Medulla oblongata (tissue), 1 donor: ENCODE measurements around the gene GSTA1.
A peak's percentile ranks its signal among the peaks of the same experiment; 100 is the strongest.
"Not testable (repeated sequence)": the region's sequence is repeated elsewhere in the genome, so short reads cannot be mapped to it uniquely, and the experiment has no call there.

ENCODE experiments used
- DNase-seq: peaks from one replicate; pipeline ENCODE4 v3.0.0-alpha.2; 2015; ENCODE audit errors: extremely low spot score

The GSTA1 gene

GRCh38 chr6:52803668-52804255 is at the start of gene GSTA1:
Gene GSTA1 (minus strand): TSS chr6:52803816. CDS start chr6:52799267, 4,549 bp downstream.
- not testable (repeated sequence) for DNase-seq

GRCh38 chr6:52849137-52849536 is 45.5 kb upstream of the GSTA1 start:
- DNase-seq: no peak

DNA sequence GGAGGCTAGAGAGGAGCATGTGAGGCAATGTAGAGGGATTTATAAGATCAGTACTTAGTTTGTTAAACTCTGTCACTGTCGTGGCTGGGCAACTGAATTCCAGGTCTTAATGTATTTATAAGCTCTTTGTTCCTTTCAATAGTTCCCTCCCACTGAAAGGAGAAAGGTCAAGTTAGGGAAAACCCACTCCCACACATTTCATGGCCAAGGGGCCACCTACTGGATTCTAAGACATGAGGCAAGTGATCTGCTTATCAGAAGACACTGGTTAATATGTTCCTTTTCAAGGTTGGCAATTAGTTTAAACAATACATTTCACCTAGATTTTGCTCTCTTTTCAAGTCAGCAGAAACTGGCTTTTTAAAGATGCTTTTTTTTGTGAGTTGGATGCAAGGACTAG is 42.4 kb upstream of the GSTA1 start:
- no peak for DNase-seq

- no peak for DNase-seq
Measured at GRCh38 chr6:52843605-52844004, 40.0 kb upstream of the GSTA1 start.

GRCh38 chr6:52840763-52841585 is 37.4 kb upstream of the GSTA1 start, which contains the start of gene GSTA5:
Gene GSTA5 (minus strand): TSS chr6:52840813.
- DNase-seq: no peak

GRCh38 chr6:52839124-52840055 is 35.8 kb upstream of the GSTA1 start:
- peak; percentile 48 for DNase-seq

DNA sequence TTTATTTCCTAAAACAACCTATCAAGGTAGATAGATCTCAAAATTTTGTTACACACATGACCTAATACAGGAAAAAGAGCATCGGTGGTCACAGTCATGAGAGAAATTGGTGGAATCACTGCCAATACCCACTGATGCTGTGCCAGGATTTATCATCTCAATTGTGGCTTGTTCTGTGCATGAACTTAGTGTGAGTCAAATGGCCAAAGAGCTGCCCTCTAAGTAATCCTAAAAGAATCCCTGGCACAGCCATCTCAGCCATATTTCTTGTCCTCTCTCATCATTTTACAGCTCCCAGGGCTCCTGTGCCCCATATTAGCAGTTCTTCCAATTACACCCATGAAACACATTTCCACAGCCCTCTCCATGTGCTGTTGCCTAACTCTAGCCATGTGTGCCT is 30.9 kb upstream of the GSTA1 start:
- DNase-seq: no peak

DNA sequence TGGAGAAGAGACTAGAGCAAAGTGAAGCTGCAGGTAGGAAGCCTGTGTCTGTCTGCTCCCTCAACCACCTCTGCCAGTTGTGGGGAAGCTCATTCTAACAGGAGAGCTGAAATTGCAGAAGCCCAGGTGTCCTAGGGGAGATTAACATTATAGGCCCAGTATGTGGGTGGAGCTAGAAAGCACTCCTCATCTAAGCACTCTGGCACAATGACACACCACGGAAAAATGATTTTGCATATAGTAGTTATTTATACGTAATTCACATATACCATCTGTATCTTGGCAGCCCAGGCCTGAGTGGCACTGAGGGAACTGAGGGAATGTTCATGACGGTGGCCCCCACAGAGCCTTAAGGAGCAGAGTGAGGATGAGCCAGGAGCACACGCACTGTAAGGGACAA is 27.3 kb upstream of the GSTA1 start:
- not testable (repeated sequence) for DNase-seq

DNA sequence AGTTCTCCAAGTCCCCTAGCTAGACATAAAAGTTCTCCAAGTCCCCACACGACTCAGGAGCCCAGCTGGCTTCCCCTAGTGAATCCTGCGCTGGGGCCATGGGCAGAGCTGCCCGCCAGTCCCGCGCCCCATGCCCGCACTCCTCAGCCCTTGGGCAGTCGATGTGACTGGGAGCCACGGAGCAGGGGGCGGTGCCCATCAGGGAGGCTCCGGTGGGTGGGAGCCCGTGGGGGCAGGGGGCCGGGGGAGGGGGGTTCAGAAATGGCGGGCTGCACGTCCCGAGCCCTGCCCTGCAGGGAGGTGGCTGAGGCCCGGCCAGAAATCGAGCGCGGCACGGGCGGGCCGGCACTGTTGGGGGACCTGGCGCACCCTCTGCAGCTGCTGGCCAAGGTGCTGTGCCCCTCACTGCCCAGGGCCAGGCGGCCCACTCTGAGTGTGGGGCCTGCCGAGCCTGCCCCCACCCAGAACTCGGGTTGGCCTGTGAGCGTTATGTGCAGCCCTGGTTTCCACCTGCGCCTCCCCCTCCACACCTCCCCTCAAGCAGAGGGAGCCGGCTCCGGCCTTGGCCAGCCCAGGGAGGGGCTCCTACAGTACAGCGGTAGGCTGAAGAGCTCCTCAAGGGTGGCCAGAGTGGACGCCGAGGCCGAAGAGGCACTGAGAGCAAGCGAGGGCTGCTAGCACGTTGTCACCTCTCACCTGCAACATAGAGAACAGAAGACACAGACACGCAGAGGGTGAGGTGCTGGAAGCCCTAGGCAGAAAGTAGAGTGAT is 25.6 kb upstream of the GSTA1 start:
- DNase-seq: no peak

DNA sequence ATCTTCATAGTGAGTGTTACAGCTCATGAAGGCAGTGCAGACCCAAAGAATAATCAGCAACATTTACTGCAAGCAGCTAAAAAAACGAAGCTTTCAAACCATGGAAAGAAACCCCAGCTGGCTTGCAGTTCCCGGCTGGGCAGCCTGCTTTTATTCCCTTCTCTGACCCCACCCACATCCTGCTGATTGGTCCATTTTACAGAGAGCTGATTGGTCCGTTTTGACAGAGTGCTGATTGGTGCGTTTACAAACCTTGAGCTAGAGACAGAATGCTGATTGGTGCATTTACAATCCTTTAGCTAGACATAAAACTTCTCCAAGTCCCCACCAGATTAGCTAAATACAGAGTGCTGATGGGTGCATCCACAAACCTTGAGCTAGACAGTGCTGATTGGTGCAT is 25.0 kb upstream of the GSTA1 start:
- DNase-seq: not testable (repeated sequence)

DNA sequence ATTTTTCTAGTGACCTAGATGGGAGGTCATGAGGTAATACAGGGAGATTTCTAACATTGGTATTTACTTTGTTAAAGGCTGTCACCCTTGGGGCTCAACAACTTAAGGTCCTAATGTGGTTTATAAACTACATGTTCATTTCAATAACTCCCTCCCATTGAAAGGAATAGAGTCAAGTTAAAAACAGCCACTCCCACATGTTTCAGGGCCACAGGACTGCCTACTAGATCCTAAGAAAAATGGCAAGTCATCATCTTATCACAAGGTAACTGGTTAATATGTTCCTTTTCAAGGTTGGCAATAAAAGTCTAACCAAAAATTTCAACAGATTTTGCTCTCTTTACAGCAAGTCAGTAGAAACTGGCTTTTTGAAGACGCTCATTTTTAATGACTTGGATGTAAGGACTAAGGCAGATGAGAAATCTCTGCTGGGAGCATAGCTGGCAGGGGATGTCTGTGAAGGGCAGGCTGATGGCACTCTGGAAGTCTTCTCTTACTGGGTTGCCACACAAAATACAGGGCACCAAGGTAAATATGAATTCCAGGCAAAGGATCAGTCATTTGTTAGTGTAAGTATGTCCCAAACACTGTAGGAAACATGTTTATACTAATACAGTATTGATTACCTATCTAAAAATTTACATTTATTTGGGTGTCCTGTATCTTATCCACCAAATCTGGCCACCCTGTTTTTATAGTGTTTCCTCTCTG is 23.6 kb upstream of the GSTA1 start:
- not testable (repeated sequence) for DNase-seq

DNA sequence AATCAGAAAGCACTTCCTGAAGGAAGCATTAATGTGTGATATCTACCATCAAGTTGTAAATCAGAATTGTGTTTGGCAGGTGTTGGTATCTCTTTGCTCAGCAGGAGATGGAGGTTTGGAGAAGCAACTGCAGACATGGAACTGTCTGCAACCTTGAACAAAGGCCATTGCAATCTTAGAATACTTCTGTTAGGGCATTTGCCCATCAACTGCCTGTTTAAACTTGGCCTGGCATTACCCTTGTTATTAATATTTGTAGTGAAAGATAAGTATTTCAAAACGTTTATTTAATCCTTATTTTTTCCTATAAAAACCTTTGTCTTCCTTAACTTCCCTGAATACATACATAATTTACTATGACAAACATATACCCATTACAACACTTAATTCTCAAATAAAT is 22.9 kb upstream of the GSTA1 start:
- DNase-seq: no peak

DNA sequence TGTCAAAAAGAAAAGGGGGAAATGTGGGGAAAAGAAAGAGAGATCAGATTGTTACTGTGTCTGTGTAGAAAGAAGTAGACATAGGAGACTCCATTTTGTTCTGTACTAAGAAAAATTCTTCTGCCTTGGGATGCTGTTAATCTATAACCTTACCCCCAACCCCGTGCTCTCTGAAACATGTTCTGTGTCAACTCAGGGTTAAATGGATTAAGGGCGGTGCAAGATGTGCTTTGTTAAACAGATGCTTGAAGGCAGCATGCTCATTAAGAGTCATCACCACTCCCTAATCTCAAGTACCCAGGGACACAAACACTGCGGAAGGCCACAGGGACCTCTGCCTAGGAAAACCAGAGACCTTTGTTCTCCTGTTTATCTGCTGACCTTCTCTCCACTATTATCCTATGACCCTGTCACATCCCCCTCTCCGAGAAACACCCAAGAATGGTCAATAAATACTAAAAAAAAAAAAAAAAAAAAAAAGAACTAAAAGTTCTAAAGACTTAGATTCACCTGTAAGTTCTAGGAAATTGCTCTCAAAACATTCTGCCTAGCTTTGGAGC is 22.4 kb upstream of the GSTA1 start:
- DNase-seq: not testable (repeated sequence)

DNA sequence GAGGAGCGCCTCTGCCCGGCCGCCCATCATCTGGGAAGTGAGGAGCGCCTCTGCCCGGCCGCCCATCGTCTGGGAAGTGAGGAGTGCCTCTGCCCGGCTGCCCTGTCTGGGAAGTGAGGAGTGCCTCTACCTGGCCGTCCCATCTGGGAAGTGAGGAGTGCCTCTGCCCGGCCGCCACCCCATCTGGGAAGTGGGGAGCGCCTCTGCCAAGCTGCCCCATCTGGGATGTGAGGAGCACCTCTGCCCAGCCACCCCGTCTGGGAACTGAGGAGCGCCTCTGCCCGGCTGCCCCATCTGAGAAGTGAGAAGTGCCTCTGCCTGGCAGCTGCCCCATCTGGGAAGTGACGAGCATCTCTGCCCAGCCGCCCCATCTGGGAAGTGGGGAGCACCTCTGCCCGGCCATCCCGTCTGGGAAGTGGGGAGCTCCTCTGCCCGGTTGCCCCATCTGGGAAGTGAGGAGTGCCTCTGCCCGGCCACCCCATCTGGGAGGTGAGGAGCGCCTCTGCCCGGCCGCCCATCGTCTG is 21.7 kb upstream of the GSTA1 start:
- not testable (repeated sequence) for DNase-seq

DNA sequence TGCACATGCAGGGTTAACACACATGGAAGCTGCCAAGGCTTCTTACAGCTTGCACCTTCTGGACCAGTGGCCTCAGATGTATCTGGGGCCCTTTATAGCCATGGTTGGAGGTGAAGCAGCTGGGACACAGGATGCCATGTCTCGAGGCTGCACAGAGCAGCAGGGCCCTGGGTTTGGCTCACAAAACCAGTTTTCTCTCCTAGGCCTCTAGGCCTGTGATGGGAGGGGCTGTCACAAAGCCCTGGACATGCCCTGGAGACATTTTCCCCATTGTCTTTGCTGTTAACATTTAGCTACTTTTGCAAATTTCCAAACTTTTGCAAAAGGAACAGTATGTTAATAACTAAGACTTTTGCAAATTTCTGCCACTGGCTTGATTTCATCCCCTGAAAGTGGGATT is 18.2 kb upstream of the GSTA1 start:
- no peak for DNase-seq

- DNase-seq: no peak
Measured at GRCh38 chr6:52820198-52820597, 16.6 kb upstream of the GSTA1 start.

- peak; percentile 9 for DNase-seq
Measured at GRCh38 chr6:52815167-52816092, 11.8 kb upstream of the GSTA1 start.

GRCh38 chr6:52814545-52814944 is 10.9 kb upstream of the GSTA1 start:
- not testable (repeated sequence) for DNase-seq

GRCh38 chr6:52809777-52810176 is 6.2 kb upstream of the GSTA1 start:
- not testable (repeated sequence) for DNase-seq
